Stimulated activated CD4-positive, alpha-beta T cell treated with anti-CD3 and anti-CD28 coated beads, Interleukin-2, amount 100 ng/mL, for 4 hours (primary cell): ENCODE data around the gene COL9A3.
A peak's percentile ranks its signal among the peaks of the same experiment; 100 is the strongest.

Experiments
- DNase-seq: peaks from one replicate; pipeline ENCODE4 v3.0.0-alpha.2; 2020; ENCODE audit warnings: low read depth

The COL9A3 gene

GRCh38 chr20:62796699-62797491, 20.0 kb upstream of the COL9A3 start:
- no peak for DNase-seq

GRCh38 chr20:62797671-62798532, 18.9 kb upstream of the COL9A3 start:
- DNase-seq = no peak

DNA sequence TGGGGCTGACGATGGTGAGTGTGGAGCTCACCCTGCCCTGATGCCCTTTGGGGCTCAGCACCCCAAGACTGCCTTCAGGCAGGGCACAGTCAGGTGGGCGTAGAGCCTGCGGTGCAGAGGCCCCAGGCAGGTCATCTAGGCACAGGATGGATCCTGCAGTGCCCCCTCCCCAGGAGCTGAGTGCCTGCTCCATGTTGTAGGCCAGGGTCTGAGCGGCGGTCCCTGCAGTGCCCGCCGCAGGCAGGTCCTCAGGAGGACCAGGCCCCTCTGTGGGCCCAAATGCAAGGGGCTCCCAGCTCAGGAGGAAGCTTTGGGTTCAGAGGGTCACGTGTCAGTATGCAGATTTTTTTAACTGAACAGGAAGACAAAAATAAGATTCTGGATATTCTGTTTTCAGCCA, 17.8 kb upstream of the COL9A3 start:
- no peak for DNase-seq

DNA sequence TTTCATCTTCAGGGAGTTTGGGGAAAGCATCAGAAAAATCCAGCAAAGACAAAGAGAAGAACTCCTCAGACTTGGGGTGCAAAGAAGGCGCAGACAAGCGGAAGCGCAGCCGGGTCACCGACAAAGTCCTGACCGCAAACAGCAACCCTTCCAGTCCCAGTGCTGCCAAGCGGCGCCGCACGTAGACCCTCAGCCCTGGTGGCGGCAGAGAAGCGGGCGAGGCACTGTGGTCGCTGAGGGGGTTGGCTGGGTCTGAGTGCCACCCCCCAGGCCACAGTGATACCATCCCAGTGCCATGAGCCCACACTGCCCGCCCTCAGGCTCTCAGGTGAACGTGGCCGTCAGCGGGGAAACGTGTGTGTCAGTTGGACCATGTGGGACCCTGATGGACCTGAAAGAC, 17.4 kb upstream of the COL9A3 start:
- no peak for DNase-seq

DNA sequence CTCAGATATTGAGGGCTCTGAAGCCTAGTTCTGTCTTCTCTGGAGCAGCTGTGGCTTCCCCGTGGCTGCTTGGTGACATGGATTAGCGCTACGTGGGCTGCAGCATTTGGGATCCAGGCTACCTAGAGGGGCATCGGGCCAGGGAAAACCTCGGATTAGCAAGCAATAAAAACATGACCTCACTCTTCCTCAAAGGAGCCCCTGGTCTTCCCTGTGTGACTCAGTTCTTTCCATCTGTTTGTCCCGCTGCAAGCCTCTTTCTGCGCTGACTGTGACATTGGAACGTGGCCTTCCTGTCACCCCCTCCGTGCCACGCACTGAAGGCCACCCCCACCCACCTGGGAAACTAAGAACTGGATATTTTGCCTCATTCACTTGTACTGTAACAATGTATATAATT, 17.0 kb upstream of the COL9A3 start:
- no peak for DNase-seq

DNA sequence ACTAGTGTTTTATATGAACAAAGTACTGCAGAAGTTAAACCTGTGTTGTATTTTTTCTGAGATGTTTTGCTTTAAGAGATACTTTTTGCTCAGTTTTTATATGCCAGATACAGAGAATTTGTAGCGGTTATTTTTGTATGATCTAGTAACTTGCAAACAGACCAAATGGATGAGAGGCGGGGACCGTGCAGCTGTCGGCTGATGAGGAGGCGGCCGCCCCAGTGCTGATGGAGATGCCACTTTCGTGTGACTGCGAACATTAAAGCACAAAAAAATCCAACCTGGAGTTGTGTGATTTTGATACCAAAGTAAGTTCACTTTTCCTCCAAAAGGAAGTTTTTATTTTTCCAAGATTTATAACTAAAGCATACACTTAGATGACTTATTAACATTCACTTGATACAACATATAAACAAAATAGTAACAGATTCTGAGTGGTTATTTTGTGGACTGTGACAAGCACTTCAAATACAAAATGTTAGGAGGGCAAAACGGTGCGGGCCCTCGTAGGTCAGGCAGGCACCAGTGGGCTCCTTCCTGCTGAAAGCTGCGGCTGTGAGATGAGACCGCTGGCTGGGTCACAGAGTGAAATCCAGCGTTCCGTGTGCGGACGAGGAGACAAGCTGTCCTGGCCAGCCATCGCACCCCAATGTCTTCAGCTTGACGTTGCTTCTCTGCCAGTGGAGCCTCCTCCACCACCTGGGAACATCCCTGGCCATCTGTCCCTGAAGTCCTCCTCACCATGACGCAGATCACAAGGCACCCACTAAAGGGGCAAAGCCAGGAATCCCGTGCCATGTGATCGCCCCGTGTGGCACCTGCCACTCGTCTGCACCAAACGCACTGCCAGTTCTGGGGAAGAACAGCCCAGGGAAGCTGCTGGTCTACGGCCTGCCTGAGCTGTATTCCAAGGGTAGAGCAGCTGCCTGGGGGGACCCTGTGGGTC, 16.3 kb upstream of the COL9A3 start:
- no peak for DNase-seq

GRCh38 chr20:62801284-62802010, 15.4 kb upstream of the COL9A3 start:
- no peak for DNase-seq

- no peak for DNase-seq
Measured at GRCh38 chr20:62802026-62802712, 14.7 kb upstream of the COL9A3 start.

DNA sequence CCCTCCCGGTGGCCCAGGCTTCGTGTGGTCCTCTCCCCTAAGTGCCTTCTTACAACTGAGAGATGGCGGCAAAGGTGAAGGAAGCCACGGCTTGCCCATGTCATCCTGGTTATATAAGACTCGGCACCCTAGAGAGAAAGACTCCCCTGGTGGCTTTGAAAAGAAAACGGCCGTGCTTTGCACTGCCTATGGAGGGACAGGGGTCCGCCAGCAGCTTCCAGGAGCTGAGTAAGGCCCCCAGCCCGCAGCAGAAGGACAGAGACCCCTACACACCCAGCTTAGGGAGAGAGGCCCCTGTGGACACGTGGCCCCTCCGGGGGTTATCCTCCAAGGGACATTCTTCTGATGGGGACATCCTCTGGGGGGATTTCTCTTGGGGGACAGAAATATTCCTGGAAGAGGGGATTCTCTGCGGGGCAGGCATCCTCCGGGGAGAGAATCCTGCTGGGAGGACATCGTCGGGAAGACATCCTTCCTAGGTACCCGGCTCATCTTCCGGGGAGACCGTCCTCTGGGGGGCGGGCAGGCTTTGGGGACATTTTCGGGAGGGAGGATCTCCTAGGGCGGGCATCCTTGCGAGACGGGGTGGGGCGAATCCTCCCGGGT, 12.7 kb upstream of the COL9A3 start:
- no peak for DNase-seq

GRCh38 chr20:62804627-62805154, 12.2 kb upstream of the COL9A3 start, which contains the start of gene OGFR:
OGFR (plus strand) TSS chr20:62804835; CDS start chr20:62804860, 25 bp downstream.
- DNase-seq = peak; percentile 71

DNA sequence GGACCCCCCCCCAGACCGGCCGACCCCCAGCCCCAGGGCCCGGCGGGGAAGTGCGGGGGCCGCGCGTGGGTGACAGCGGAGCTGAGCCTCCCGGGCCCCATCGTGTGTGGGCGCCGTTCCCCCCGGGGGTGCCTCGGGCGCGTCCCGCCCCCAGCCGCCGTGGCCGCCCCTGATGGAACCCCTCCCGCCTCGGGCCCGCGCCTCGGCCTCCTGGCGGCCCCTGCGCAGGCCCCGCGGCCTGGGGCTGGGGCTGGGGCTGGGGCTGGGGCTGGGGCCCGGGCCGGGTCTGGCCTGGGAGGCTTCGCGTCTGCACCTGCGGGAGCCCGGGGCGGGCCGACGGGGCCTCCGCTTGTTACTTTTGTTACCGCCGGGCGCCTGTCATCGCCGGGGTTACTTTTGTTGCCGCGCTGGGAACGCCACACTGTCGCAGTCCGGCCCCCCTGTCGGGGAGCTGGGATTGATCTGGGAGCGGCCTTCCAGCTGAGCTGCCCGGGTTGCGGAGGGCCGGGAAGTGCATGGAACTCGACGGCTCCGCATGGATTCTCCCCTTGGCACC, 11.6 kb upstream of the COL9A3 start:
- peak; percentile 70 for DNase-seq

DNA sequence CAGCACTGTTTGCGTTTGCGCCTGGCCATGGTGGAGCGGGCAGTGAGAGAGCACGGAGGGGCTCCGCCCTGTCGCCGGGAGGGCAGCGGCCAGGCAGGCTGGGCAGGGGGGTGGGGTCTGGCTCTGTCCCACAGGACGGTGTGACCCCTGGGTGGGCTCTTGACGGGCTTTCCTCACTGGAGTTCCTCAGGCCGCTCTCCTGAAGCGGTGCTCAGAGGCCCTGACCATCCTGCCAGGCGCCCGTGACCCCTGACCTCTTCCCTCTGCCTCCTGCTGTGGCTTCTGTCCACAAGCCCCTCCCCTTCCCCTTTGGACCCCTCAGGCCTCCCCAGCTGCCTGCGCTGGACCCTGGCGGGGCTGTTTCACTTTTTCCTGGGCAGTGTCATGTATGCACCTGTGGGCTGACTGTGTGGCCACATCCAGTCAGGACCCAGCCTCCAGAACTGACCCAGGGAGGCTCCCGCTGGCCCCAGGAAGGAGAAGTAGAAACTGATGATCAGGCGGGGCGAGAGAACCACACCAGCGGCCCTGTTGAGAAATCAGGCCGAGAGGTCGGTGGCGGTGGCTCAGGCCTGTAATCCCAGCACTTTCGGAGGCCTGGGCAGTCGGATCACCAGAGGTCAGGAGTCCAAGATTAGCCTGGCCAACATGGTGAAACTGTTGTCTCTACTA, 11.0 kb upstream of the COL9A3 start:
- DNase-seq = no peak

GRCh38 chr20:62806383-62807050, 10.3 kb upstream of the COL9A3 start:
- no peak for DNase-seq

DNA sequence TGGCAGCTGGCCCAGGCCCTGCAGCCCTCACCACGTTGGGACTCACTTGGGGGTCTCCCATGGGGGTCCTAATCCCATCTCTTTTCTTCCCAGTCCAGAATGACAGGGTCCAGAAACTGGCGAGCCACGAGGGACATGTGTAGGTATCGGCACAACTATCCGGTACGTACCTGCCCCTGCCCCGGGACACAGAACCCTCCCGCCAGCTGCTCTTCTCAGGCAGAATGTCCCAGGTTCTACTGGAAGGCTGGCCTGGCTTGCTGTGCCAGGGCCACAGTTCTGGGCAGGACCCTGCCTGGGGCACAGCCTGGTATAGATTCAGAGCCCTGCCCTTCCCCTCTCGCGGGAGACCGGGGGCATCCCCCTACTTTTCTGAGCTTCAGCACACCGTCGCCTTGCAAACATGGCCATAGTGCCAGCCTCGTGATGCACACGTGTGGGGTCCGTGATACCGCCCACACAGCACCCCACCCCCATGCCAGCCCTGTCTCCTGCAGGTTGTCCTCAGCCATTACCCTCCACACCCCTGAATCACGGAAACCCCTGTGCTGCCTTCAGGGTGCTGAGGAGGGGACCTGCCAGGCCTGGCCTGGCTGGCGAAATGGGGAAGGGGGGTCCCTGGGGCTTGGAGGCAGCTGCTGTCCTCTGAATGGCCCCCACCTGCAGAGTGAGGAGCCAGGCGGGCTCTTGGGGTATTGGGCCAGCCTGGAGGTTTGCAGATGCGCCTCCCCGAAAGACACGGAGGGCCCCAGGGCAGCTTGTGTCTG, 9.2 kb upstream of the COL9A3 start:
- no peak for DNase-seq

- peak; percentile 50 for DNase-seq
Measured at GRCh38 chr20:62808211-62808865, 8.5 kb upstream of the COL9A3 start.

GRCh38 chr20:62809530-62810428, 7.1 kb upstream of the COL9A3 start:
- DNase-seq = no peak
